Panc1 (cell line): ENCODE results near the gene SSH3. TPM values are rescaled to one million over a fixed set of nuclear protein-coding genes. Genes with fewer than 3 reads are reported as not detected.

Source experiments
- ATAC-seq: fragments of 200-7000 bp; cut with Tn5 transposase; 2 replicates; pipeline ENCODE4 v1.9.1; 2020; ENCODE audit warnings: mild to moderate bottlenecking, moderate library complexity
- BruUV-seq: library from RNA; stranded (reverse); fragments of 400-500 nt; replicated peaks from 2 replicates; lab custom pipeline; 2021; lab: Mats Ljungman, UMichigan
- CTCF ChIA-PET: fragments of 300-600 bp; sonication (Branson Sonifier 250); formaldehyde crosslinking; loops from one replicate; lab custom pipeline; 2022; ENCODE audit warnings: antibody characterized with exemption; lab: Charles Lee
- POLR2A ChIA-PET: fragments of 300-600 bp; sonication (Branson Sonifier 250); formaldehyde crosslinking; loops from one replicate; lab custom pipeline; 2022; ENCODE audit warnings: antibody characterized with exemption; lab: Charles Lee
- DNase-seq: peaks from one replicate; pipeline ENCODE4 v3.0.0-alpha.2; 2010; ENCODE audit warnings: low read depth, low spot score
- H3K27ac ChIP-seq: 2 replicates; pipeline ENCODE4 v1.5.1; 2011; ENCODE audit warnings: mild to moderate bottlenecking, low read length, inconsistent platforms
- H3K27me3 ChIP-seq: fragments of 200-500 bp; sonication (Bioruptor generic); 2 replicates; pipeline ENCODE4 v1.6.0; 2014; ENCODE audit warnings: low read length, inconsistent platforms; ENCODE audit not compliant: control insufficient read depth, insufficient read depth
- H3K36me3 ChIP-seq: fragments of 200-500 bp; sonication (Bioruptor generic); 2 replicates; pipeline ENCODE4 v1.5.1; 2014; ENCODE audit warnings: inconsistent platforms, mild to moderate bottlenecking, low read length, moderate library complexity; ENCODE audit not compliant: control insufficient read depth, insufficient read depth
- H3K4me1 ChIP-seq: 2 replicates; pipeline ENCODE4 v1.5.1; 2011; ENCODE audit warnings: inconsistent platforms, mild to moderate bottlenecking, low read length, moderate library complexity; ENCODE audit not compliant: control insufficient read depth, insufficient read depth
- H3K4me3 ChIP-seq, 2 experiments: 2 replicates each; pipeline ENCODE4 v1.5.1; 2011 to 2012; ENCODE audit warnings: low read depth in 2 of 2, low read length in 2 of 2, mild to moderate bottlenecking in 2 of 2, inconsistent platforms in 1 of 2, moderate library complexity in 1 of 2
- H3K9me3 ChIP-seq: fragments of 200-500 bp; sonication (Bioruptor generic); 2 replicates; pipeline ENCODE4 v1.5.1; 2014; ENCODE audit warnings: low read depth, mild to moderate bottlenecking, inconsistent platforms, low read length, moderate library complexity; ENCODE audit not compliant: control insufficient read depth, insufficient read depth
- POLR2AphosphoS5 ChIP-seq: IDR thresholded peaks from 2 replicates; pipeline ENCODE4 v1.6.1; 2012; ENCODE audit warnings: mild to moderate bottlenecking, low read depth, low read length, moderate library complexity
- SIN3A ChIP-seq: IDR thresholded peaks from 2 replicates; pipeline ENCODE4 v1.6.1; 2012; ENCODE audit warnings: low read depth, mild to moderate bottlenecking, low read length, moderate library complexity, borderline replicate concordance; ENCODE audit not compliant: insufficient read depth
- TCF7L2 ChIP-seq: IDR thresholded peaks from 2 replicates; pipeline ENCODE4 v1.6.1; 2011; ENCODE audit warnings: mild to moderate bottlenecking, low read depth, low read length, inconsistent platforms
- in situ Hi-C: cut with HindIII; loops from 2 replicates; pipeline ENCODE4 v1.10.0; 2016; ENCODE audit warnings: low sequenced_read_pairs, low pct_unique_long_range_greater_than_20kb
- intact Hi-C: fragments of 100-400 bp; cut with micrococcal nuclease; formaldehyde crosslinking; loops from one replicate; pipeline ENCODE4 v1.10.0; 2022; ENCODE audit not compliant: unreplicated experiment
- total RNA-seq: library from RNA; stranded (reverse); gene quantifications from one replicate; pipeline ENCODE4 v1.2.1, GENCODE V29; 2021; ENCODE audit not compliant: unreplicated experiment
- TF ChIP-seq, protein P1 (sequence below): fragments of 450-650 bp; IDR thresholded peaks from 2 replicates; pipeline ENCODE4 v1.5.1; 2017; ENCODE audit warnings: mild to moderate bottlenecking
- TF ChIP-seq, protein P2 (sequence below), 2 experiments: IDR thresholded peaks; 2 replicates each; pipeline ENCODE4 v1.6.1; 2011 to 2012; ENCODE audit warnings: low read depth in 2 of 2, control low read depth in 1 of 2, low read length in 1 of 2, mild to moderate bottlenecking in 1 of 2, moderate library complexity in 1 of 2; ENCODE audit not compliant: insufficient read depth in 1 of 2

Gene SSH3
- total RNA-seq, 1 experiment from 2014 or later, result 79.8 TPM

DNA sequence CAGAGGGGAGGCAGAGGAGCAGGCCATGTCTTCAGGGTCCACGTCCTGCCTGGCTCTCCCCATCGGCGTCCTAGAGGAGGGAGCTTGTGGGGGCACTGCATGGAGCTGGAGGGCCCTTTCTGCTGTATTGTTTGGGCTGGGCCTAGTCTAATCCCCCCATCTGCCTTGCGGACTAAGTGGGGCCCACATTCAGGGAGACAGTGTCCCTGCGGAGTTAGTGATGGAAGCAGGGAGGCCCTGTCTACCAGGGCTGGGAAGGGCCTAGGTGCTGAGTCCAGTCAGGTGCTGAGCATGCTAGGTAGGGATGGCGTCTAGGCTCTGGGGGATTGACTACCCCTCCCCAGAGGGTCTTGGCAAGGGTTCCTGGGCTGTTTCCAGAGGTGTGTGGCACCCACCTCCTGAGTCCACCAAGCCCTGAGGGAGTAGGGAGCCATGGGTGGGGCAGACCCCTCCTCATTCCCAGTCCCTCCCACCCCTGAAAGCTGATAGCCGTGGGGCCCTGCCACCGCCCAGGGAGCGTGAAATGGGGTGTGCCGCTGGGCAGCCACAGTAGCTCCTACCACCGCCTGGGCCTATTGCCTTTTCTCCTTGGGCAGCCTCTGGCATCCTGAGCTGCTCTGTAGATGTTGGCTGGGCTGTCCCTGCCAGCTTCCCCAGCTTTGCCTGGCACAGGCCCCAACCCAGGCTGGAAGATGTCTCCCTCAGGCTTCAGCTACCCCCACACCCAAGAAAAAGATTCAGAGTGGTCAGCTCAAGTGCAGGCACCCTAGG is 51.9 kb downstream of the SSH3 start:
- CTCF ChIA-PET, result interaction anchor here (0.7 to 7.9 kb wide), 6 partner anchors 9 to 275 kb away, joined by 3 to 207 read pairs (median 6); no protein-coding TSS in a partner anchor
- no peak for DNase-seq
- TF ChIP-seq TCF7L2 (no peak), POLR2AphosphoS5 (no peak), SIN3A (no peak)
- TF ChIP-seq, protein P1, sequence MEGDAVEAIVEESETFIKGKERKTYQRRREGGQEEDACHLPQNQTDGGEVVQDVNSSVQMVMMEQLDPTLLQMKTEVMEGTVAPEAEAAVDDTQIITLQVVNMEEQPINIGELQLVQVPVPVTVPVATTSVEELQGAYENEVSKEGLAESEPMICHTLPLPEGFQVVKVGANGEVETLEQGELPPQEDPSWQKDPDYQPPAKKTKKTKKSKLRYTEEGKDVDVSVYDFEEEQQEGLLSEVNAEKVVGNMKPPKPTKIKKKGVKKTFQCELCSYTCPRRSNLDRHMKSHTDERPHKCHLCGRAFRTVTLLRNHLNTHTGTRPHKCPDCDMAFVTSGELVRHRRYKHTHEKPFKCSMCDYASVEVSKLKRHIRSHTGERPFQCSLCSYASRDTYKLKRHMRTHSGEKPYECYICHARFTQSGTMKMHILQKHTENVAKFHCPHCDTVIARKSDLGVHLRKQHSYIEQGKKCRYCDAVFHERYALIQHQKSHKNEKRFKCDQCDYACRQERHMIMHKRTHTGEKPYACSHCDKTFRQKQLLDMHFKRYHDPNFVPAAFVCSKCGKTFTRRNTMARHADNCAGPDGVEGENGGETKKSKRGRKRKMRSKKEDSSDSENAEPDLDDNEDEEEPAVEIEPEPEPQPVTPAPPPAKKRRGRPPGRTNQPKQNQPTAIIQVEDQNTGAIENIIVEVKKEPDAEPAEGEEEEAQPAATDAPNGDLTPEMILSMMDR, result no peak
- TF ChIP-seq, protein P2, sequence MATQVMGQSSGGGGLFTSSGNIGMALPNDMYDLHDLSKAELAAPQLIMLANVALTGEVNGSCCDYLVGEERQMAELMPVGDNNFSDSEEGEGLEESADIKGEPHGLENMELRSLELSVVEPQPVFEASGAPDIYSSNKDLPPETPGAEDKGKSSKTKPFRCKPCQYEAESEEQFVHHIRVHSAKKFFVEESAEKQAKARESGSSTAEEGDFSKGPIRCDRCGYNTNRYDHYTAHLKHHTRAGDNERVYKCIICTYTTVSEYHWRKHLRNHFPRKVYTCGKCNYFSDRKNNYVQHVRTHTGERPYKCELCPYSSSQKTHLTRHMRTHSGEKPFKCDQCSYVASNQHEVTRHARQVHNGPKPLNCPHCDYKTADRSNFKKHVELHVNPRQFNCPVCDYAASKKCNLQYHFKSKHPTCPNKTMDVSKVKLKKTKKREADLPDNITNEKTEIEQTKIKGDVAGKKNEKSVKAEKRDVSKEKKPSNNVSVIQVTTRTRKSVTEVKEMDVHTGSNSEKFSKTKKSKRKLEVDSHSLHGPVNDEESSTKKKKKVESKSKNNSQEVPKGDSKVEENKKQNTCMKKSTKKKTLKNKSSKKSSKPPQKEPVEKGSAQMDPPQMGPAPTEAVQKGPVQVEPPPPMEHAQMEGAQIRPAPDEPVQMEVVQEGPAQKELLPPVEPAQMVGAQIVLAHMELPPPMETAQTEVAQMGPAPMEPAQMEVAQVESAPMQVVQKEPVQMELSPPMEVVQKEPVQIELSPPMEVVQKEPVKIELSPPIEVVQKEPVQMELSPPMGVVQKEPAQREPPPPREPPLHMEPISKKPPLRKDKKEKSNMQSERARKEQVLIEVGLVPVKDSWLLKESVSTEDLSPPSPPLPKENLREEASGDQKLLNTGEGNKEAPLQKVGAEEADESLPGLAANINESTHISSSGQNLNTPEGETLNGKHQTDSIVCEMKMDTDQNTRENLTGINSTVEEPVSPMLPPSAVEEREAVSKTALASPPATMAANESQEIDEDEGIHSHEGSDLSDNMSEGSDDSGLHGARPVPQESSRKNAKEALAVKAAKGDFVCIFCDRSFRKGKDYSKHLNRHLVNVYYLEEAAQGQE (IDR thresholded peaks at IDR 0.05; ENCODE audit: insufficient read depth in 1 of 2, low read depth in 2 of 2, low read length in 1 of 2), result no peak
- no peak overlapping the region for H3K4me3 ChIP-seq
- H3K36me3 ChIP-seq, result no peaks in the 10 kb centered on the region
- in situ Hi-C loops, result no loop called here
- no peak for ATAC-seq
- POLR2A ChIA-PET, result interaction anchor here (0.6 to 2.3 kb wide), 5 partner anchors 13 to 102 kb away, joined by 3 to 32 read pairs (median 9); no protein-coding TSS in a partner anchor
- H3K4me1 ChIP-seq, result peaks cover 63% of the 10 kb centered on the region
- no peaks in the 10 kb centered on the region for H3K9me3 ChIP-seq
- no peaks in the 10 kb centered on the region for H3K27me3 ChIP-seq
- H3K27ac ChIP-seq, result peak overlapping the region; percentile 94
- intact Hi-C loops, result no loop called here
- no TSS peak for BruUV-seq

DNA sequence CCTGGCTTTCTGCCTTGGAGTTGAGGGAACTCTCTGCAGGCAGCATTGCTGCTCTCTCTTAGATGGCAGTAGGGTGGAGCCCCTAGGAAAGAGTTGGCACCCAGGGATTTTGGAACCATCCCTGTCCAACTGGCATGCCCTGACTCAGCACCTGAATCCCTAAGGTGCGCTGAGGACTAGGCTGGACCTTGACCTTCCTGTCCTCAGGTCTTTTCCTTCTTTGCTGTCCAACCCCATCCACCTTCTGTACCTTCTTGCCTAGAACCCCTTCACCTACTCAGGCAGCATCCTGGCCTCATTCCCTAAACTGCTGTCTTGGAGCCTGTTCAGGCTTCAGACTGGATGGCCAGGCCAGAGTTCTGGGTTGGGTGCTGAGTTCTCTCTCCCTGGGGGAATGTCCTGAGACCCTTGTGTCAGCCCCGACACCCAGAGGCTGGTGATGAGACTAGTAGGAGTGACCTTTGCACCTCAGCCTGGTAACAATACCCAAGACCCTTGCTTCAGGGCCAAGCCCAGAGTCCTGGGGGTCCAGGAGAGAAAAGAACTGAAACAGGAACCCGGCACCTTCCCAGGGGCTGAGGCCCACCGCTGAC is 52.6 kb downstream of the SSH3 start:
- no TSS peak for BruUV-seq
- ChIA-PET POLR2A (interaction anchor here (0.6 to 1.6 kb wide), 4 partner anchors 14 to 103 kb away, joined by 3 to 11 read pairs (median 8); no protein-coding TSS in a partner anchor), CTCF (interaction anchor here (0.7 to 7.9 kb wide), 8 partner anchors 10 to 275 kb away, joined by 3 to 207 read pairs (median 6); partner anchors contain the start of gene CLCF1)
- in situ Hi-C loops, result no loop called here
- intact Hi-C loops, result no loop called here
- TF ChIP-seq, protein P2 (IDR thresholded peaks at IDR 0.05; ENCODE audit: insufficient read depth in 1 of 2, low read depth in 2 of 2, low read length in 1 of 2), result no peak
- TF ChIP-seq, protein P1, result no peak
- no peak for TF ChIP-seq TCF7L2
- no peak for TF ChIP-seq SIN3A
- no peak for TF ChIP-seq POLR2AphosphoS5
- Histone ChIP-seq H3K27ac (peak overlapping the region; percentile 94), H3K36me3 (no peaks in the 10 kb centered on the region), H3K27me3 (no peaks in the 10 kb centered on the region), H3K4me3 (no peak overlapping the region), H3K9me3 (no peaks in the 10 kb centered on the region), H3K4me1 (peaks cover 63% of the 10 kb centered on the region)
- no peak for ATAC-seq
- DNase-seq, result no peak
